B cell (primary cell): ENCODE data around the gene GNPDA2. TPM values are rescaled to one million over a fixed set of nuclear protein-coding genes. Genes with fewer than 3 reads are reported as not detected.

Source experiments
- ATAC-seq: fragments of 200-7000 bp; cut with Tn5 transposase; one replicate; pipeline ENCODE4 v1.10.0; 2021; ENCODE audit warnings: low read depth, mild to moderate bottlenecking, moderate number of reproducible peaks, moderate library complexity
- CTCF ChIA-PET: fragments of 350-600 bp; sonication (Branson Sonifier 250); formaldehyde crosslinking; loops from one replicate; lab custom pipeline; 2021; ENCODE audit warnings: antibody characterized with exemption, inconsistent platforms; lab: Charles Lee
- POLR2A ChIA-PET: fragments of 350-600 bp; sonication (Branson Sonifier 250); formaldehyde crosslinking; loops from one replicate; lab custom pipeline; 2021; ENCODE audit warnings: antibody characterized with exemption; lab: Charles Lee
- DNase-seq: peaks from one replicate; pipeline ENCODE4 v3.0.0; 2013
- H2AFZ ChIP-seq: 2 replicates; pipeline ENCODE4 v1.6.1; 2012; ENCODE audit warnings: mild to moderate bottlenecking, low read depth, low read length; ENCODE audit not compliant: insufficient read depth, poor library complexity, severe bottlenecking
- H3K27ac ChIP-seq, 2 donors: 1 replicate in 1 of 2; 2 replicates in 1 of 2; pipeline ENCODE4 v1.5.1; 2012 to 2013; ENCODE audit warnings: low read length in 2 of 2, mild to moderate bottlenecking in 2 of 2, moderate library complexity in 1 of 2
- H3K27me3 ChIP-seq, 4 experiments: fragments of 200-600 bp in 1 of 4; sonication (generic) in 1 of 4; replicated peaks in 1 of 4; 1 replicate in 2 of 4; 2 replicates in 2 of 4; pipeline versions ENCODE4 v1.6.1 to v1.7.0; 2013 to 2016; ENCODE audit warnings: low read length in 3 of 4, mild to moderate bottlenecking in 2 of 4, mixed read lengths in 1 of 4, moderate library complexity in 1 of 4; ENCODE audit not compliant: insufficient read depth in 4 of 4, control insufficient read depth in 3 of 4; ENCODE audit errors: control extremely low read depth in 1 of 4
- H3K36me3 ChIP-seq, 2 experiments: replicated peaks in 1 of 2; 1 replicate in 1 of 2; 2 replicates in 1 of 2; pipeline versions ENCODE4 v1.6.1 to v1.7.1; 2013; ENCODE audit warnings: low read length in 1 of 2; ENCODE audit not compliant: insufficient read depth in 2 of 2, control insufficient read depth in 1 of 2; ENCODE audit errors: control extremely low read depth in 1 of 2, extremely low read depth in 1 of 2
- H3K4me1 ChIP-seq, 2 donors: fragments of 200-600 bp in 1 of 2; sonication (generic) in 1 of 2; 1 replicate in 1 of 2; 2 replicates in 1 of 2; pipeline versions ENCODE4 v1.5.1 to v1.6.1; 2013 to 2017; ENCODE audit warnings: low read length in 2 of 2; ENCODE audit not compliant: control insufficient read depth in 2 of 2, insufficient read depth in 2 of 2
- H3K4me2 ChIP-seq: replicated peaks from 2 replicates; pipeline ENCODE3; 2012; ENCODE audit warnings: mild to moderate bottlenecking, low read depth, low read length; ENCODE audit not compliant: poor library complexity, severe bottlenecking
- H3K4me3 ChIP-seq, 5 experiments: fragments of 200-600 bp in 1 of 5; sonication (generic) in 1 of 5; 1 replicate in 3 of 5; 2 replicates in 2 of 5; pipeline versions ENCODE4 v1.5.1 to v1.7.0; 2011 to 2016; ENCODE audit warnings: low read length in 4 of 5, mild to moderate bottlenecking in 4 of 5, low read depth in 2 of 5, control low read depth in 1 of 5, moderate library complexity in 1 of 5; ENCODE audit not compliant: insufficient read depth in 1 of 5; ENCODE audit errors: control extremely low read depth in 1 of 5, extremely low read depth in 1 of 5
- H3K79me2 ChIP-seq: fragments of 200-600 bp; sonication (generic); one replicate; pipeline ENCODE4 v1.6.0; 2016; ENCODE audit warnings: low read length; ENCODE audit not compliant: control insufficient read depth, insufficient read depth
- H3K9ac ChIP-seq: fragments of 200-600 bp; sonication (generic); 2 replicates; pipeline ENCODE4 v1.6.1; 2017; ENCODE audit warnings: mild to moderate bottlenecking, low read length, moderate library complexity
- H3K9me3 ChIP-seq, 3 donors: one replicate each; pipeline versions ENCODE4 v1.6.1 to v1.7.1; 2013; ENCODE audit warnings: low read length in 2 of 3; ENCODE audit not compliant: control insufficient read depth in 2 of 3, insufficient read depth in 1 of 3; ENCODE audit errors: control extremely low read depth in 1 of 3
- H4K20me1 ChIP-seq: 2 replicates; pipeline ENCODE4 v1.6.0; 2012; ENCODE audit warnings: mild to moderate bottlenecking, low read length; ENCODE audit not compliant: insufficient read depth, control insufficient read depth, poor library complexity, severe bottlenecking
- H3K27ac Mint-ChIP-seq: one replicate; pipeline ENCODE4 v1.8.0; 2021; ENCODE audit warnings: mixed read lengths
- H3K27me3 Mint-ChIP-seq: one replicate; pipeline ENCODE4 v1.8.0; 2021; ENCODE audit warnings: mixed read lengths
- H3K4me1 Mint-ChIP-seq: one replicate; pipeline ENCODE4 v1.8.0; 2021; ENCODE audit warnings: mixed read lengths
- H3K4me3 Mint-ChIP-seq: one replicate; pipeline ENCODE4 v1.8.0; 2021; ENCODE audit warnings: mixed read lengths
- H3K9me3 Mint-ChIP-seq: one replicate; pipeline ENCODE4 v1.8.0; 2022; ENCODE audit warnings: mixed read lengths; ENCODE audit not compliant: insufficient read depth
- CTCF ChIP-seq: fragments of 200-600 bp; IDR thresholded peaks from one replicate; pipeline ENCODE4 v1.8.0; 2022; ENCODE audit warnings: antibody characterized with exemption, mild to moderate bottlenecking
- EZH2 ChIP-seq: IDR thresholded peaks from 2 replicates; pipeline ENCODE4 v1.6.1; 2012; ENCODE audit warnings: borderline replicate concordance, low read depth, mild to moderate bottlenecking, moderate library complexity, low read length; ENCODE audit not compliant: insufficient read depth, poor library complexity, severe bottlenecking
- WGBS: methylation state at CpG from one replicate; pipeline ENCODE4 v1.1.5; 2013; ENCODE audit warnings: missing lambda C conversion rate; ENCODE audit not compliant: insufficient coverage; 5-methylcytosine and 5-hydroxymethylcytosine counted together
- intact Hi-C: fragments of 100-400 bp; cut with micrococcal nuclease; formaldehyde crosslinking; loops from one replicate; pipeline ENCODE4 v1.10.0; 2022
- polyA plus RNA-seq: library from polyadenylated mRNA; depleted of rRNA; stranded (reverse); fragments of >200 nt; gene quantifications from 2 replicates; pipeline ENCODE4 v1.2.3, GENCODE V29; 2012
- total RNA-seq, 2 donors: library from RNA; stranded (reverse); fragments of 120-200 nt in 1 of 2; gene quantifications; 1 replicate in 1 of 2; 2 replicates in 1 of 2; pipeline versions ENCODE4 v1.2.3 to v1.2.4, GENCODE V29; 2013 to 2022

The GNPDA2 gene
- total and polyA plus RNA-seq, 2 donors (not counting 1 experiment from before 2014, with no cell fraction given) = 8.1 to 15.5 TPM

DNA sequence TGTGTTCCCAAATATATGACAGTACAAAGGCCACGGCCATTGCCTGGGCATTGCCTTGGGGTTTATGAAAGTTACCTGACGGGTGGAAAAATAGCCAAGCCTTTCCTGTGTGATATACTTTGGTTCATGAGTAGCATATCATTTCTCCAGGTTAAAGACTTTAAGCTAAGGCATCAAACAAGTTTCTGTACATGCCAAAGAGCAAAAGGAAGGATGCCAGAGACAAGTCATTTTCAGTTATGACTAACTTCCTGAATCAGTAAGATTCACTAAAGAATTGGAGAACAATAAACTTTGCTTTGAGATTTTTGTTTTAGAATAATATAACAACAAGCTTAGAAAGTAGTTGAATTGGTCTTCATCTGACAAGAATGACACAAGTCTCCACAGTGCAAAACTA lies 57.8 kb downstream of the GNPDA2 start:
- Histone ChIP-seq H3K27ac (no peak overlapping the region), H3K36me3 (no peaks in the 10 kb centered on the region), H3K9ac (no peak overlapping the region), H2AFZ (no peak overlapping the region), H3K4me3 (no peak overlapping the region), H3K9me3 (no peaks in the 10 kb centered on the region), H3K4me2 (no peak overlapping the region), H4K20me1 (no peaks in the 10 kb centered on the region), H3K27me3 (peaks cover 0 to 13% (median 1%) of the 10 kb centered on the region in 4 experiments), H3K79me2 (no peaks in the 10 kb centered on the region), H3K4me1 (no peaks in the 10 kb centered on the region)
- no peak overlapping the region for H3K4me3 Mint-ChIP-seq
- no peak for ATAC-seq
- H3K27me3 Mint-ChIP-seq = peaks cover 19% of the 10 kb centered on the region
- intact Hi-C loops = no loop called here
- POLR2A ChIA-PET = no interaction called here
- no peaks in the 10 kb centered on the region for H3K4me1 Mint-ChIP-seq
- no peak for TF ChIP-seq EZH2
- no peak for TF ChIP-seq CTCF
- no peaks in the 10 kb centered on the region for H3K9me3 Mint-ChIP-seq
- no peak overlapping the region for H3K27ac Mint-ChIP-seq
- 17% methylated on average over 1 of the region's 2 CpGs for WGBS
- DNase-seq = no peak
- CTCF ChIA-PET = no interaction called here

DNA sequence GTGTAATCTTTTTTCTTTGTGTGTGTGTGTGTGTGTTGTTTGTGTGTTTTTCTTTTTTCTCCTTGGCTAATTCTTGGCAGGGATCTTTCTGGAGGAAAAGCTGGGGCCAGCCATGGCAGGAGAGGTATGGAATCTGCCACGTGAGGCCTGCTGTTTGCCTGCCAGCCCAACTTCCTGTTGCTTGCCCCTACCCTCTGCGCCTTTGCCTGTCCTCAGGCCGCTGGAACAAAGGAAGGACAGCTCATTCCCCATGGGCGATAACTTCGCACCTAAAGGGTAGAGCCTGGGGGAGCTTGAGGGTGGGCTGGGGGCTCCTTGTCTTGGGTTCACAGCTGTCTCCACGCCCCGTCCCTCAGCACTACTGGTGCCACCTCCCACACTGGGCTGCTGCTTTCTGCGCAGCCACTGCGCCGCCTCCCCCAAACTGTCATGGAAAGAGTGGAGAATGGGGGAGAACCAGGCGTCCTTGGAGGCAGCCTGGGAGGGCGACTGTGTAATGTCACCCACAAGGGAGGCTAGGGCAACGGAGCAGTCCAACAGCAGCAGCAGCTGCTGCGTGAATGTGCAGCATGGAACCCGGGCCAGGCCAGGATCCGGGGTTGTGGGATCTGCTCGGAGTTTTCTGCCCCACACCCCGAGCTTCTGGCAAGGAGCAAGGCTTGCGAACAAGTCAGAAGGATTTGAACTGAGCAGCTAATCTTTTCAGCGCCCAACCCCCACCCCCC lies 62.7 kb downstream of the GNPDA2 start:
- no peak for TF ChIP-seq CTCF
- TF ChIP-seq EZH2 = no peak

More for the DNA sequence above, 62.7 kb downstream of the GNPDA2 start:
- Mint-ChIP-seq H3K27ac (no peak overlapping the region), H3K4me3 (no peak overlapping the region), H3K4me1 (peaks cover 4% of the 10 kb centered on the region), H3K27me3 (peaks cover 5% of the 10 kb centered on the region), H3K9me3 (no peaks in the 10 kb centered on the region)
- ATAC-seq = no peak
- no peak overlapping the region for H2AFZ ChIP-seq
- no peak for DNase-seq
- POLR2A ChIA-PET = no interaction called here
- 94% methylated on average over 15 of the region's 20 CpGs for WGBS
- H3K79me2 ChIP-seq = no peaks in the 10 kb centered on the region
- intact Hi-C loops = no loop called here
- H3K4me3 ChIP-seq = no peak overlapping the region
- no peak overlapping the region for H3K9ac ChIP-seq
- H3K27me3 ChIP-seq = peaks cover 0 to 9% (median 0%) of the 10 kb centered on the region in 4 experiments
- no peaks in the 10 kb centered on the region for H3K4me1 ChIP-seq
- H3K36me3 ChIP-seq = no peaks in the 10 kb centered on the region
- H4K20me1 ChIP-seq = no peaks in the 10 kb centered on the region
- CTCF ChIA-PET = no interaction called here
- H3K4me2 ChIP-seq = no peak overlapping the region
- H3K27ac ChIP-seq = no peak overlapping the region
- H3K9me3 ChIP-seq = no peaks in the 10 kb centered on the region
